Loucy (cell line): Measurements from ENCODE around the gene CLEC16A.

Experiments
- EZH2phosphoT487 ChIP-seq: fragments of 200-600 bp; IDR thresholded peaks from 2 replicates; pipeline ENCODE4 v1.6.1; 2018; ENCODE audit warnings: antibody characterized with exemption, mild to moderate bottlenecking, moderate library complexity, borderline replicate concordance
- TF ChIP-seq, protein P1 (sequence below): fragments of 200-600 bp; sonication (generic); conservative IDR thresholded peaks from 2 replicates; pipeline ENCODE4 v1.5.1; 2014; ENCODE audit warnings: mild to moderate bottlenecking, antibody characterized with exemption, low read length

DNA sequence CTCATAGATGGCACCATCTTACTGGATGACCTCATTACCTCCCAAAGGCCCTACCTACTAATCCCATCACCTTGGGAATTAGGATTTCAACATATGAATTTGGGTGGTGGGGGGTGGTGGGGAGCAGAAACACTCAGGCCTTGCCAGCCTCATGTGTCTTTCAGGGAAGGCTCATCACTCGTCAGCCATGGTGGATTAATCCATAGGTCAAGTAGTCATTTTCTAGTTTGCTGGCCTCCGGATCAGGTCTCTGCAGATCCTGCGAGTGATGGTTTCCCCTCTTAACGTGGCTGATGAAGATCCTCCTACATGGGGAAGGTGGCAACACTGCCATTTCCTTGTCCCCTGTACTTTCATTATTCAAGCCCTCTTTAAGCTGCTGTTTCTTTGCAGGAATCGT, 101.1 kb downstream of the CLEC16A start:
- TF ChIP-seq, protein P1, sequence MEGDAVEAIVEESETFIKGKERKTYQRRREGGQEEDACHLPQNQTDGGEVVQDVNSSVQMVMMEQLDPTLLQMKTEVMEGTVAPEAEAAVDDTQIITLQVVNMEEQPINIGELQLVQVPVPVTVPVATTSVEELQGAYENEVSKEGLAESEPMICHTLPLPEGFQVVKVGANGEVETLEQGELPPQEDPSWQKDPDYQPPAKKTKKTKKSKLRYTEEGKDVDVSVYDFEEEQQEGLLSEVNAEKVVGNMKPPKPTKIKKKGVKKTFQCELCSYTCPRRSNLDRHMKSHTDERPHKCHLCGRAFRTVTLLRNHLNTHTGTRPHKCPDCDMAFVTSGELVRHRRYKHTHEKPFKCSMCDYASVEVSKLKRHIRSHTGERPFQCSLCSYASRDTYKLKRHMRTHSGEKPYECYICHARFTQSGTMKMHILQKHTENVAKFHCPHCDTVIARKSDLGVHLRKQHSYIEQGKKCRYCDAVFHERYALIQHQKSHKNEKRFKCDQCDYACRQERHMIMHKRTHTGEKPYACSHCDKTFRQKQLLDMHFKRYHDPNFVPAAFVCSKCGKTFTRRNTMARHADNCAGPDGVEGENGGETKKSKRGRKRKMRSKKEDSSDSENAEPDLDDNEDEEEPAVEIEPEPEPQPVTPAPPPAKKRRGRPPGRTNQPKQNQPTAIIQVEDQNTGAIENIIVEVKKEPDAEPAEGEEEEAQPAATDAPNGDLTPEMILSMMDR = no peak
- no peak for TF ChIP-seq EZH2phosphoT487
